C4-2B (cell line): ENCODE data around the gene EPHB4.

Source experiments
- CTCF ChIP-seq: fragments of 450-650 bp; conservative IDR thresholded peaks from 2 replicates; pipeline ENCODE4 v1.5.1; 2017; ENCODE audit warnings: mild to moderate bottlenecking
- ZFX ChIP-seq: fragments of 450-650 bp; IDR thresholded peaks from 2 replicates; pipeline ENCODE4 v1.6.1; 2017

DNA sequence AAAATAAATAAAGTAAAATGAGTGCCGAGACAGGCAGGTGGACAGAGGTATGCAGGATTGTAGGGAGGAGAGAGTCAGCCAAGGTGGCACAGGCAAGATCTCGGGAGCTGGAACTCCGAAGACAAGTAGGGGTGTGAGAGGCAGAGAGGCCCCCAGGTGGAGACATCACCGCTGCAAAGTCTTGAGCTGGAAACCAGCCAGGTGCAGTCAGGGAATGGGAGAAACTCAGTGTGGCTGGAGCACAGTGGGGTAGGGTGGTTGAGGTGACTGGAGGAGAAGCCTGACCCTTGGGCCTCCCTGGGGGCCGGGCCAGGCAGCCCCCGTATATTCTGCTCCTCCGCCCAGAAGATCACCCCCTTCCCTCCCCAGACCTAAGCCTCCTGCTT lies 4.2 kb downstream of the EPHB4 start:
- no peak for TF ChIP-seq CTCF
- TF ChIP-seq ZFX = no peak
